ENCODE data around the gene CA5B.

CA5B gene, protein sequence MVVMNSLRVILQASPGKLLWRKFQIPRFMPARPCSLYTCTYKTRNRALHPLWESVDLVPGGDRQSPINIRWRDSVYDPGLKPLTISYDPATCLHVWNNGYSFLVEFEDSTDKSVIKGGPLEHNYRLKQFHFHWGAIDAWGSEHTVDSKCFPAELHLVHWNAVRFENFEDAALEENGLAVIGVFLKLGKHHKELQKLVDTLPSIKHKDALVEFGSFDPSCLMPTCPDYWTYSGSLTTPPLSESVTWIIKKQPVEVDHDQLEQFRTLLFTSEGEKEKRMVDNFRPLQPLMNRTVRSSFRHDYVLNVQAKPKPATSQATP

DNA sequence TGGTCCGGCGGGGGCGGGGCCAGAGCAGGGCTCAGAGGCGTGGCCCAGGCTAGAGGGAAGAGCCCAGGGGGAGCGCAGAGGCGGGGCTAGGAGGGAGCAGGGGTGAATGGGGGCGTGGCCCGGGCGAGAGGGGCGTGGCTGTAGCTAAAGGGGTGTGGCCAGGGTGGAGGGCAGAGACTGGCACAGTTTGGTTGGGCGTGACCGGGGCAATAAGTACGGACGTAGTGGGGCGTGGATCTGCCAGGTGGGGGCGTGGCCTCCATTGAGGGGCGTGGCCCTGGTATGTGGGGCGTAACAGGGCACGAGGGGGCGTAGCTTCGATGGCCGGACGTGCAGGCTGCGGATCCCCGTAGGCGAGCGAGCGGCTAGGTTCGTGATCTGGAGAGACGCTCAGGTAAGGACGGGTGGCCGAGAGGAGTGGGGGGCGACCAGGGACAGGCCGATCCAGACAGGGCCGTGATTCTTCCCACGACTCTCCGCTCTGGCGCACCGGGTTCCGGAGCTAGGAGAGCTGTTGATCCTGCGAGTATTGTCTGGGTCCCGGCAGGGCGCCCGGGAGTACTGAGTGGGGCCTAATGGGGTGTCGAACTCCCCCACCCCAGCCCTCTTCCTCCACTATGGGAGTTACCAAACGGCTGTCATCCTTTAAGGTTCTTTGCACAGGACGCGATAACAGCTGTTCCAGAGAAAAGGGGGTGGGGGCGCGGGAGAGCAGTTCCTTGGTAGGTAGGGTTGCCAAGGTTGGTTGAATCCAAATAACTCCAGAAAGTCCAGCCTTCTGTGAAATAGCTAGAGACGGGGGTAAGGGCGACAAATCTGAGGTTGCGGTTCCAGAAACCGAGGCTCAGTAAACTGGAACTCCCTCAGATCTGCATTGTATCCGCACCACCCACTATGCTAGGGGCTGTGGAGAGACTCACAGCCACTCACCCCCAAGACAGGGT, at the start of gene CA5B:
Gene CA5B, plus strand, starts transcription at position 312 of the 944 bp plus-strand sequence. CDS start 11,754 bp downstream, outside the sequence.
- TF ChIP-seq, protein P1, sequence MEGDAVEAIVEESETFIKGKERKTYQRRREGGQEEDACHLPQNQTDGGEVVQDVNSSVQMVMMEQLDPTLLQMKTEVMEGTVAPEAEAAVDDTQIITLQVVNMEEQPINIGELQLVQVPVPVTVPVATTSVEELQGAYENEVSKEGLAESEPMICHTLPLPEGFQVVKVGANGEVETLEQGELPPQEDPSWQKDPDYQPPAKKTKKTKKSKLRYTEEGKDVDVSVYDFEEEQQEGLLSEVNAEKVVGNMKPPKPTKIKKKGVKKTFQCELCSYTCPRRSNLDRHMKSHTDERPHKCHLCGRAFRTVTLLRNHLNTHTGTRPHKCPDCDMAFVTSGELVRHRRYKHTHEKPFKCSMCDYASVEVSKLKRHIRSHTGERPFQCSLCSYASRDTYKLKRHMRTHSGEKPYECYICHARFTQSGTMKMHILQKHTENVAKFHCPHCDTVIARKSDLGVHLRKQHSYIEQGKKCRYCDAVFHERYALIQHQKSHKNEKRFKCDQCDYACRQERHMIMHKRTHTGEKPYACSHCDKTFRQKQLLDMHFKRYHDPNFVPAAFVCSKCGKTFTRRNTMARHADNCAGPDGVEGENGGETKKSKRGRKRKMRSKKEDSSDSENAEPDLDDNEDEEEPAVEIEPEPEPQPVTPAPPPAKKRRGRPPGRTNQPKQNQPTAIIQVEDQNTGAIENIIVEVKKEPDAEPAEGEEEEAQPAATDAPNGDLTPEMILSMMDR (IDR thresholded peaks at IDR 0.05): no peak

DNA sequence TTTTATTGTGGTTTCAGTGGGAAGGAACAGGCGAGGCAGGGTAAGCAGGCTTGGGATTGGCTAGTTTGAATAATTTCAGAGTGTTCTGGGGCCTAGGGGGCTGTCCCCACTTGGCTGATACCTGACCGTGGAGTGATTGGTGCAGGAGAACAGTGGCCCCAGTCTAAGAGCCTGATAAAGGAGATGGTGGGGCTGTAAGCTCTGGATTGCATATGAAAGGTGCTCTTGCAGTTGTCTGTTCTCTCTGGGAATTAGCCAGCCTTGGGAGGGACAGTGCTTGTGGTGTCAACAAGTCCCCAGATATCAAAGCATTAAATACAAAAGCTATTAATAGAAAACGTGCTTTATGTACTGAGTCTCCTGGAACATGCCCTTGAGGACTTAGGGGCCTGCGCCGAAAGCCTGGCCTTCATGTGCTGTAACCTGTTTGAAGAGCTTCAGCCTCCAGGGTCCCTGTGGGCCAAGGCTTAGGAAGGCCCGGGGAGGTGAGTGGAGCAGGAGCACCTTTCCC, 43.1 kb upstream of the CA5B start:
- TF ChIP-seq, protein P1 (IDR thresholded peaks at IDR 0.05): no peak

DNA sequence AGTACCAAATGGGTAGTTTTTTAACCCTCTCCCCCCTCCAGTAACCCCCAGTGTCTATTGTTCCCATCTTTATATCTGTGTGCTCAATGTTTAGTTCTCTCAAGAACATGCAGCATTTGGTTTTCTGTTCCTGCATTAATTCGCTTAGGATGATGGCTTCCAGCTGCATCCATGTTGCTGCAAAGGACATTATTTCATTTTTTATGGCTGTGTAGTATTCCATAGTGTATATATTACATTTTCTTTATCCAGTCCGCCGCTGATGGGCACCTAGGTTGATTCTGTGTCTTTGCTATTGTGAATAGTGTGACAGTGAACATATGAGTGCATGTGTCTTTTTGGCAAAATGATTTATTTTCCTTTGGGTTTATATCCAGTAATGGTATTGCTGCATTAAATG, 41.6 kb upstream of the CA5B start:
- TF ChIP-seq, protein P1 (IDR thresholded peaks at IDR 0.05): no peak

DNA sequence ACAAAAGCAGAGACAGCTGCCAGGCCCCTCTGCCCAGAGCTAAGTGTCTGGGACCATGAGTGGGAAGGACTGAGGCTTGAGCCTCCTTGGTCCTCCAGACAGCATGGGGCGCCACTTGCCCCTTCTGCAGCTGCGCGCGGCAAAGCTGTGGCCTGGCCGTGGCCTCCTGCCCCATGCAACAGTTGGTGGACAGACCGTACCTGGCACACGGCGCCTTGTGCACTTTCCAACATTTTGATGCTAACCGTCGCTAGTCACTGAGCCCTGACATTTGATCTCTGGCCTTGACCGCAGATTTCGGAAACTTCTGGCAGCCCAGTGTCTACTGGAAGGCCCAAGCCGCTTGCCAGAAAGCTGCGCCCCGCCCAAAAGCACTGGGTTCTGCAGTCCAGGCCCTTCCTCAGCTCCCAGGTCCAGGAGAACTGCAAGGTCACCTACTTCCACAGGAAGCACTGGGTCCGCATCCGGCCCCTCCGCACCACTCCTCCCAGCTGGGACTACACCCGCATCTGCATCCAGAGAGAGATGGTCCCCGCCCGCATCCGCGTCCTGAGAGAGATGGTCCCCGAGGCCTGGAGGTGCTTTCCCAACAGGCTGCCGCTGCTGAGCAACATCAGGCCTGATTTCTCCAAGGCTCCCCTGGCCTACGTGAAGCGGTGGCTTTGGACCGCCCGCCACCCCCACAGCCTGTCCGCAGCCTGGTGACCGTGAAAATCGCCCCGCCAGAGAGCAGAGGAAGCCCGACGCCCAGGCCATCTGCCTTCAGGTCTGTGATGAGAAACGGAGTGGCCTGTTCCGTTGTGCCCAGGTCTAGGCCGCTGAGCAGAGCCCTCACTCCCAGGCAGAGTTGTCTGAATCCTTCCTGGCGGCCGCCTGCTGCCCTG, 35.3 kb upstream of the CA5B start:
- TF ChIP-seq, protein P1 (IDR thresholded peaks at IDR 0.05): no peak

DNA sequence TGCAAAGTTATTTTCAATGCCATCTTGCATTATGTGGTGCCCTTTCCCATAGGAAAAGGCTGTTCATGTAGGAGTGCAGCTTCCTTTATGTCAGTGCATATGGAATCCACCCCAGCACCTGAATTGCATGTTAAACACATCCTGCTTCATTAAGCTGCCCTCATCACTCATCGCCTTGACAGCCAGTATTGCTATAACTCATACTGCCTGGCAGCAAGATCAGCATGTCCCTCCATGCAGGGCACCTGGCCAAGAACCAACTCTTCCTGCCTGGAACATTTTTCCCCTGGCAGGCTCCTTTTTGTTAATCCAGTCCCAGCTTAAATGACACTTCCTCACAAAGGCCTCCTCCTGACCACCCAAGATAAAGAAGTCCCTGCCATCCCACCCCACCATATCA, 23.5 kb upstream of the CA5B start:
- TF ChIP-seq, protein P1 (IDR thresholded peaks at IDR 0.05): no peak

DNA sequence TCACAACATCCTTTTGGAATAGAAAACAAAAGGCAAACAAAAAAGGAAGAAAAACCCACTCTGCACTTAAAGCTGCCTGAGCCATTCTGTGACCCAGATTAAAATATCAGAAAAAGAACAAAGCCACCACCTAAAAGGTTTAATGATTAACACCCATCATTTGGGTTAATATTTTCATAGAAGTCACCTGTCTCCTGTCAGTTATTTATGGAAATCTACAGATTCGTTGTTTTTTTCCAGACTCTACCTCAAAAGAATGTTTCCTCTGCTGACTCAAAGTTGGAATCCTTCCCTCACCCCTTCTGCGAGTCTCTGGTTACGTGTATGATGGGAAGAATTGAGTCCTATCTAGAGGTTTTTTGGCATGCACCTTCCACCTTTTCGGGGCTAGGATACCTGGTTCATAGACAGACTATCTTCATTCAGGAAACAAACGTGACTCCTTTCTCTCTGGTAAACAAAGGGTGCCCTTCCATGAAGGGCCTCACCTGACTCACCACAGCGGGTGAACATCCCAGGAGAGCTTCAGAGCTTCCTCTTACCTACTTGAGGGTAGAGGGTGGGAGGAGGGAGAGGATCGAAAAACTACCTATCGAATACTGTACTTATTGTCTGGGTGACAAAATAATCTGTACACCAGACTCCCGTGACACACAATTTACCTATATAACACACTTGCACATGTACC, 19.6 kb upstream of the CA5B start:
- TF ChIP-seq, protein P1 (IDR thresholded peaks at IDR 0.05): no peak
